ENCODE measurements around the gene LY9.

- TF ChIP-seq CTCF (IDR thresholded peaks at IDR 0.05) = no peak
- TF ChIP-seq POLR2A (IDR thresholded peaks at IDR 0.05) = no peak
- TF ChIP-seq POLR2AphosphoS5 (IDR thresholded peaks at IDR 0.05) = peak; percentile 53
Measured at GRCh38 chr1:160781186-160781766, 14.7 kb upstream of the LY9 start.

Measured in prostate gland (tissue), 2 donors.